G401.6 (cell line): ENCODE data around the gene TNNI3K.
"Not testable (repeated sequence)": the region's sequence is repeated elsewhere in the genome, so short reads cannot be mapped to it uniquely, and the experiment has no call there.

Experiments used
- FAIRE-seq: peaks from 2 replicates; lab custom pipeline; 2012; peaks lifted over from hg19 to GRCh38; lab: Jason Lieb, UNC

Gene TNNI3K, protein sequence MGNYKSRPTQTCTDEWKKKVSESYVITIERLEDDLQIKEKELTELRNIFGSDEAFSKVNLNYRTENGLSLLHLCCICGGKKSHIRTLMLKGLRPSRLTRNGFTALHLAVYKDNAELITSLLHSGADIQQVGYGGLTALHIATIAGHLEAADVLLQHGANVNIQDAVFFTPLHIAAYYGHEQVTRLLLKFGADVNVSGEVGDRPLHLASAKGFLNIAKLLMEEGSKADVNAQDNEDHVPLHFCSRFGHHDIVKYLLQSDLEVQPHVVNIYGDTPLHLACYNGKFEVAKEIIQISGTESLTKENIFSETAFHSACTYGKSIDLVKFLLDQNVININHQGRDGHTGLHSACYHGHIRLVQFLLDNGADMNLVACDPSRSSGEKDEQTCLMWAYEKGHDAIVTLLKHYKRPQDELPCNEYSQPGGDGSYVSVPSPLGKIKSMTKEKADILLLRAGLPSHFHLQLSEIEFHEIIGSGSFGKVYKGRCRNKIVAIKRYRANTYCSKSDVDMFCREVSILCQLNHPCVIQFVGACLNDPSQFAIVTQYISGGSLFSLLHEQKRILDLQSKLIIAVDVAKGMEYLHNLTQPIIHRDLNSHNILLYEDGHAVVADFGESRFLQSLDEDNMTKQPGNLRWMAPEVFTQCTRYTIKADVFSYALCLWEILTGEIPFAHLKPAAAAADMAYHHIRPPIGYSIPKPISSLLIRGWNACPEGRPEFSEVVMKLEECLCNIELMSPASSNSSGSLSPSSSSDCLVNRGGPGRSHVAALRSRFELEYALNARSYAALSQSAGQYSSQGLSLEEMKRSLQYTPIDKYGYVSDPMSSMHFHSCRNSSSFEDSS

GRCh38 chr1:74235153-74235552 is at the start of gene TNNI3K:
Gene TNNI3K (plus strand): TSS chr1:74235387. CDS start chr1:74235452, 65 bp downstream.
- no peak for FAIRE-seq

DNA sequence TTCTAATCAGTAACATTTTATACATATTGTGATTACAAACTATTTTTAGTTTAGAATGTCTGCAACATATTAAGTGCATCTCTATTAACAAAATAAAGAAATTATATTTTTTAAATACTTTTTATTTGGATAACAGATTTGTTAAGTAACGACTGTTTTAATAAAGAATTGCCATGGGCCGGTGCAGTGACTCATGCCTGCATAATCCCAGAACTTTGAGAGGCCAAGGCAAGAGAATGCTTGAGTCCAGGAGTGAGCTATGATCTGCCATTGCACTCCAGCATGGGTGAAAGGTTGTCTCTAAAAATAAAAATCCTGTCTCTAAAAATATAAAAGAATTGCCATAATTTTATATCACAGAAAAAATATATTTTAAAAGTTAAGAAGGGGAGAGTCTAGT is 41.3 kb upstream of the TNNI3K start:
- FAIRE-seq = no peak

DNA sequence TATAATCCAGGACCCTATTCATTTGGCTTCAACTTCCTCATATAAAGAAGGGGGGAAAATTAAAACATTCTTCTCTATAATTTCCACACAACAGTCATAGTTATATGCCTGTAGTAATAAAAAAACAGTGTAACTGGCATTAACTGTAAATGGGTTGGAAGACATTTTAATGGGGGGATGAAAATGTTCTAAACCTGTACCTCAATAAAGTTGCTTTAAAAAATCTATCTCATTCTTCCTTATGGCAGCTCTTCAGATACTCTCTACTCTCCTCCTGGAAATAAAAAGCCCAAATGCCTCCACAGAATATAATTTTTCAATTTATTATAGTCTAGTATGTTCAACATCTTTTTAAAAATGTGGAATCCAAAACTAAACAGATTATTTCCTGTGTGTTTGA is 39.8 kb upstream of the TNNI3K start:
- FAIRE-seq = no peak

GRCh38 chr1:74197255-74197654 is 37.9 kb upstream of the TNNI3K start:
- FAIRE-seq = no peak

- peak; percentile 94 for FAIRE-seq
Observed at GRCh38 chr1:74197657-74198552, 37.3 kb upstream of the TNNI3K start, which contains the start of the genes FPGT and LRRIQ3. Gene FPGT (plus strand): TSS chr1:74198242. CDS start chr1:74198279, 37 bp downstream. Gene LRRIQ3 (minus strand): TSS chr1:74198176. CDS start chr1:74183684, 14,492 bp downstream.

DNA sequence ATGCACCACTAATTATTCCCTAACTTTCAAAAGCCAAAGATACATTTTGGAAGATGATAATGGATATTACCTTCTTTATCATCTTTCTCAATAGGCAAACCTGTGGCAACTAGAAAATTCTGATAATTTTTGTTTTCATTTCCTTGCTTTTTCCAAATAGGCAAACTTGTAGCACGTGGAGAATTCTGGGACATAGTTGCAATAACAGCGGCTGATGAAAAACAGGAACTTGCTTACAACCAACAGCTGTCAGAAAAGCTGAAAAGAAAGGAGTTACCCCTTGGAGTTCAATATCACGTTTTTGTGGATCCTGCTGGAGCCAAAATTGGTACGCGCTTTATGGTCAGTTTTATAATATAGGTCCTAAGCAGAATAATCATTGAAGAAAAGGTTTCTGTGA is 35.7 kb upstream of the TNNI3K start:
- no peak for FAIRE-seq

GRCh38 chr1:74205266-74205665 is 29.9 kb upstream of the TNNI3K start:
- FAIRE-seq = no peak

- FAIRE-seq = no peak
Observed at GRCh38 chr1:74215229-74215628, 20.0 kb upstream of the TNNI3K start.

DNA sequence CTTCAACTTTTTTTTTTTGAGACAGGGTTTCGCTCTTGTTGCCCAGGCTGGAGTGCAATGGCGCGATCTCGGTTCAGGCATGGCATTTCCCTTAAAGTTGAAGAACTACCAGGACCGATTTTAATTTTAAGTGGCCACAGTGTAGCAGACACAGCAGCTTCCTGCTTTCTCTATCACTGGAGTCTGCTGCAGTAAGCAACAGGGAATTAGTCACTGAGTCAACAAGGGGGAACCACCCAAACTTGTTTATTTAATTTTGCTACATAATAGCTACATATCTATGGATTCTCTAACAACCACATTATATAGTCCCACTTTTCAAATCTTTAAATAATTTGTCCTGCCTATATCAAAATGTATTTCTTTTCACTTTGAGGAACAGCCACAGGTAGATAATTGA is 12.5 kb upstream of the TNNI3K start:
- no peak for FAIRE-seq

GRCh38 chr1:74223453-74223852 is 11.7 kb upstream of the TNNI3K start:
- FAIRE-seq = no peak

GRCh38 chr1:74236440-74236839 is 1.3 kb downstream of the TNNI3K start:
- FAIRE-seq = no peak

- FAIRE-seq = no peak
Observed at GRCh38 chr1:74237035-74237434, 1.8 kb downstream of the TNNI3K start.

DNA sequence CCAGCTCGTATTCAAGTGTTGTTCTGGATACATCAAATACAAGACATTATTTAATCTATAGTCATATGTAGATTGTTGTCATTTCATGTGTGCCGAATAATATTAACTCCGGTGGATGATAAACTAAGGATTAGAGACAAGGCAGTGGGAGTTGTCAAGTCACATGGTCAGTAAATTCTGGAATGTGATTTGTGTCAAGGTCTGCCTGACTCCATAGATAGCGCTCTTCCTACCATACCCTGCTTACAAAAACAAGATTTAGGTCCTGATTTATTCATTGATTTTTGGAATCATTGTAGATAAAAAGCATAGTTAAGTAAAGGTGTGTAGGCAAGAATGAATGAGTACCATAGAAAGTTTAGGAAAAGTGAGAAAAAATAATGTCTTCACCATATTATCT is 2.6 kb downstream of the TNNI3K start:
- FAIRE-seq = no peak

GRCh38 chr1:74245168-74245772 is 10.1 kb downstream of the TNNI3K start:
- no peak for FAIRE-seq

- FAIRE-seq = no peak
Observed at GRCh38 chr1:74246315-74246714, 11.1 kb downstream of the TNNI3K start.

GRCh38 chr1:74247881-74248528 is 12.8 kb downstream of the TNNI3K start:
- no peak for FAIRE-seq

- FAIRE-seq = not testable (repeated sequence)
Observed at GRCh38 chr1:74253243-74253824, 18.1 kb downstream of the TNNI3K start.

DNA sequence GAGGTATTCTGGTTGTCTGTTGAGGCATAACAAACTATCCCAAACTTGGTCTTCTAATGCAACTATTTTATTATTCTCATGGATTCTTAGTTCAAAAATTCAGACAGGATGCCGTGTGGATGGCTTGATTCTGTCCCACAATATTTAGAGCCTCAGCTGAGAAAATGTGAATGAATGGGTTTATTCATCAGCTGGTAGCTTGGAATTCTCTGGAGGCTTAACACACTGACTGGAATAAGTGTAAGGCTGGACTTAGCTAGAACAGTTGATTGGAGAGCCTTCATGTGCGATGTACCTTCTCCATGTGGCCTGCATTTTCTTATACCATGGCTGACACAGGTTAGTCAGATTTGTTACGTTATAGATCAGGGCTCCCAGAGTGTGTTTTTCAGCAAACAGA is 30.8 kb downstream of the TNNI3K start:
- FAIRE-seq = no peak

DNA sequence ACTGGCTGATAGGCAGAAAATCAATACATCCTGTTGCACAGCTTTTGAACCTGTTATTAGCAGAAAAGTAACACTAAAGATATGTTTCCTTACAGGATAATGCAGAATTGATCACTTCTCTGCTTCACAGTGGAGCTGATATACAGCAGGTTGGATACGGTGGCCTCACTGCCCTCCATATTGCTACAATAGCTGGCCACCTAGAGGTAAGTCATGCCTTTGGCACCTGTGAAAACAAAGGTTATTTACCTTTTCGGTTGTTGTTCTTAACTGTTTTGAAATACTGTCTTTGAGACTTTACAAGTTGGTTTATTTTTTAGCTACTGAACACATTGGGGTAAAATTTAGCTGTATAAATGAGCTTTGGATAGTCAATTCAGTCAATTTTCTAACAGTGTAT is 36.3 kb downstream of the TNNI3K start:
- no peak for FAIRE-seq

- no peak for FAIRE-seq
Observed at GRCh38 chr1:74280642-74281396, 45.6 kb downstream of the TNNI3K start.
